DOHH2 (cell line): ENCODE data around the gene ZFHX2.

ENCODE experiments used
- EZH2phosphoT487 ChIP-seq: fragments of 200-600 bp; sonication (generic); IDR thresholded peaks from 2 replicates; pipeline ENCODE4 v1.6.1; 2017; ENCODE audit warnings: borderline replicate concordance, mild to moderate bottlenecking, antibody characterized with exemption, low read length, moderate library complexity, mixed read lengths
- TF ChIP-seq, protein P1 (sequence below): fragments of 200-600 bp; sonication (generic); IDR thresholded peaks from one replicate; pipeline ENCODE4 v1.5.1; 2014; ENCODE audit warnings: antibody characterized with exemption, mild to moderate bottlenecking, low read depth, low read length; ENCODE audit not compliant: poor library complexity, severe bottlenecking

- TF ChIP-seq, protein P1, sequence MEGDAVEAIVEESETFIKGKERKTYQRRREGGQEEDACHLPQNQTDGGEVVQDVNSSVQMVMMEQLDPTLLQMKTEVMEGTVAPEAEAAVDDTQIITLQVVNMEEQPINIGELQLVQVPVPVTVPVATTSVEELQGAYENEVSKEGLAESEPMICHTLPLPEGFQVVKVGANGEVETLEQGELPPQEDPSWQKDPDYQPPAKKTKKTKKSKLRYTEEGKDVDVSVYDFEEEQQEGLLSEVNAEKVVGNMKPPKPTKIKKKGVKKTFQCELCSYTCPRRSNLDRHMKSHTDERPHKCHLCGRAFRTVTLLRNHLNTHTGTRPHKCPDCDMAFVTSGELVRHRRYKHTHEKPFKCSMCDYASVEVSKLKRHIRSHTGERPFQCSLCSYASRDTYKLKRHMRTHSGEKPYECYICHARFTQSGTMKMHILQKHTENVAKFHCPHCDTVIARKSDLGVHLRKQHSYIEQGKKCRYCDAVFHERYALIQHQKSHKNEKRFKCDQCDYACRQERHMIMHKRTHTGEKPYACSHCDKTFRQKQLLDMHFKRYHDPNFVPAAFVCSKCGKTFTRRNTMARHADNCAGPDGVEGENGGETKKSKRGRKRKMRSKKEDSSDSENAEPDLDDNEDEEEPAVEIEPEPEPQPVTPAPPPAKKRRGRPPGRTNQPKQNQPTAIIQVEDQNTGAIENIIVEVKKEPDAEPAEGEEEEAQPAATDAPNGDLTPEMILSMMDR = no peak
- no peak for TF ChIP-seq EZH2phosphoT487
These were observed 23.0 kb downstream of the ZFHX2 start for GRCh38 chr14:23528555-23528954.
